ENCODE measurements around the gene ATG9B. TPM values are rescaled to one million over a fixed set of nuclear protein-coding genes. Genes with fewer than 3 reads are reported as not detected.

ATG9B gene
- total and polyA plus RNA-seq, 9 of the 15 experiments (the other 6 are each of a cell fraction or from before 2014, with no cell fraction given) = 0.29 to 8.0 (median 2.1) TPM

DNA sequence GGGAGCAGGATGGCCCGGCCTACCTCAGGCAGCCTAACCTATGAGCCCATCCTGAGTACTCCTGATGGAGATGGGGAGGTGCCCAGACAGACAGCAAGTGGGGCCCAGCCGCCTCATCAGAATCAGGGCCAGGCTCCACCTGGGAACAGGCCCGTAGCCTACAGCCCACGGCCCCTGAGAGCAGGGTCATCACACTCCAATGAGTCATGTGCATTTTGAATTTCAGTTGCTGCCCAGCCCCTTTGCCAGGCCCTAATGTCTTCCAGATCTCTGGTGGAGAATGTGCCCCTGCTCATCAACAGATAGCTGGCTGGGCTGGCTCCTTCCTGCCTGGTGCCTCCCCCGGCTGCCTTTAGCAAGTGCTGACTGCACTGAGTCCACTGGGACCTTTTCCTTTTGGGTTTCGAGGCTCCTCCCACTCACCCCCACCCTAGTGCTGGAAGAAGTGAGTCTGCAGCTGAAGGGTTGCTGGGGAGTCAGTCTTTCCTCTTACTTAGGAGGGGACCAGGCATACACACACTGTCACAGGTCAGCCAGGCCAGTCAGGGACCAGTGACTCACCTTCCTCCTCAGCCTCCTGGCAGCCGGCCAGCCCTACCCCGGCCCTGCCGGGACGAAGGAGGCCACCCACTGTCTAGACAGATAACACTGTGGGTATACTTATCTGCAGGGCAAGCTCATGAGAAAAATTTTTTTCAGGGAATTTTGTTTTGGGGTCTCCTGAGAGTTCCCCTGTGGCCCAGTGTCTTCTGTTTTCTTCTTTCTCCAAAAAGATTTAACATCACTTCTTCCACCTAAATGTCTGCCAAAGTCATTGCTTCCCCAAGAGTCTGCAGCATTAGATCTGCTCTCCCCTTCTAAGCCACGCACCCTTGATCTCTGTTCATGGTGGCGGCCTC, 14.9 kb upstream of the ATG9B start (continued):
- TF ChIP-seq ZNF609 (CRISPR knock-in tag; IDR thresholded peaks at IDR 0.05; ENCODE audit: borderline replicate concordance) (peak; percentile 35; the same call in 1 of the 2 replicates), ETV1 (tag; conservative IDR thresholded peaks at IDR 0.05; ENCODE audit: low read depth) (peak; percentile 36; the same call in 1 of the 2 replicates), DDX20 (tag; IDR thresholded peaks at IDR 0.05; ENCODE audit: low read depth) (no peak), KAT7 (CRISPR knock-in tag; IDR thresholded peaks at IDR 0.05; ENCODE audit: borderline replicate concordance) (peak; percentile 96), CHD4 (IDR thresholded peaks at IDR 0.05; ENCODE audit: insufficient read depth, insufficient replicate concordance, low read depth, low read length, poor library complexity, severe bottlenecking) (peak; percentile 84), MTA1 (IDR thresholded peaks at IDR 0.05; ENCODE audit: borderline replicate concordance) (peak; percentile 79; the same call in 1 of the 2 replicates), LCOR (CRISPR knock-in tag; IDR thresholded peaks at IDR 0.05) (peak; percentile 99), NR2C1 (IDR thresholded peaks at IDR 0.05) (no peak), NR2C1 (tag; IDR thresholded peaks at IDR 0.05) (peak; percentile 39; the same call in 1 of the 2 replicates), NFIX (CRISPR knock-in tag; IDR thresholded peaks at IDR 0.05; ENCODE audit: low read depth) (peak; percentile 85), RBM25 (IDR thresholded peaks at IDR 0.05; ENCODE audit: low read depth, low read length, severe bottlenecking) (no peak), PCBP2 (IDR thresholded peaks at IDR 0.05; ENCODE audit: low read depth, low read length, poor library complexity, severe bottlenecking) (no peak), HMBOX1 (IDR thresholded peaks at IDR 0.05) (peak; percentile 87; the same call in 1 of the 2 replicates), SMARCA4 (IDR thresholded peaks at IDR 0.05) (peak; percentile 100), RAD21 (CRISPR knock-in tag; conservative IDR thresholded peaks at IDR 0.05 in 1 of 2, IDR thresholded peaks at IDR 0.05 in 1 of 2) (peak in 1 of 2 experiments; percentile 28; a peak in 3 of 4 replicates), RBM17 (IDR thresholded peaks at IDR 0.05; ENCODE audit: borderline replicate concordance, low read depth, low read length) (no peak)
- TF ChIP-seq, protein P1, sequence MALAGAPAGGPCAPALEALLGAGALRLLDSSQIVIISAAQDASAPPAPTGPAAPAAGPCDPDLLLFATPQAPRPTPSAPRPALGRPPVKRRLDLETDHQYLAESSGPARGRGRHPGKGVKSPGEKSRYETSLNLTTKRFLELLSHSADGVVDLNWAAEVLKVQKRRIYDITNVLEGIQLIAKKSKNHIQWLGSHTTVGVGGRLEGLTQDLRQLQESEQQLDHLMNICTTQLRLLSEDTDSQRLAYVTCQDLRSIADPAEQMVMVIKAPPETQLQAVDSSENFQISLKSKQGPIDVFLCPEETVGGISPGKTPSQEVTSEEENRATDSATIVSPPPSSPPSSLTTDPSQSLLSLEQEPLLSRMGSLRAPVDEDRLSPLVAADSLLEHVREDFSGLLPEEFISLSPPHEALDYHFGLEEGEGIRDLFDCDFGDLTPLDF (CRISPR knock-in tag; IDR thresholded peaks at IDR 0.05) = peak; percentile 56
- TF ChIP-seq, protein P2, sequence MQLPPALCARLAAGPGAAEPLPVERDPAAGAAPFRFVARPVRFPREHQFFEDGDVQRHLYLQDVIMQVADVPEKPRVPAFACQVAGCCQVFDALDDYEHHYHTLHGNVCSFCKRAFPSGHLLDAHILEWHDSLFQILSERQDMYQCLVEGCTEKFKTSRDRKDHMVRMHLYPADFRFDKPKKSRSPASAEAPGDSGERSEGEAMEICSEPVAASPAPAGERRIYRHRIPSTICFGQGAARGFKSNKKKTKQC (CRISPR knock-in tag; IDR thresholded peaks at IDR 0.05) = no peak
